Activated CD4-positive, alpha-beta T cell treated with anti-CD3 and anti-CD28 coated beads, Interleukin-2, Interleukin-4, amounts not matched to agents 100 ng/mL and 50 ng/mL, durations not matched to agents 16 hours and 8 hours (primary cell): ENCODE measurements around the gene HSPA12B.

Source experiments
- DNase-seq: peaks from one replicate; pipeline ENCODE4 v3.0.0-alpha.2; 2020; ENCODE audit warnings: low spot score

HSPA12B gene

GRCh38 chr20:3749087-3749688 is 16.7 kb downstream of the HSPA12B start:
- DNase-seq = no peak

DNA sequence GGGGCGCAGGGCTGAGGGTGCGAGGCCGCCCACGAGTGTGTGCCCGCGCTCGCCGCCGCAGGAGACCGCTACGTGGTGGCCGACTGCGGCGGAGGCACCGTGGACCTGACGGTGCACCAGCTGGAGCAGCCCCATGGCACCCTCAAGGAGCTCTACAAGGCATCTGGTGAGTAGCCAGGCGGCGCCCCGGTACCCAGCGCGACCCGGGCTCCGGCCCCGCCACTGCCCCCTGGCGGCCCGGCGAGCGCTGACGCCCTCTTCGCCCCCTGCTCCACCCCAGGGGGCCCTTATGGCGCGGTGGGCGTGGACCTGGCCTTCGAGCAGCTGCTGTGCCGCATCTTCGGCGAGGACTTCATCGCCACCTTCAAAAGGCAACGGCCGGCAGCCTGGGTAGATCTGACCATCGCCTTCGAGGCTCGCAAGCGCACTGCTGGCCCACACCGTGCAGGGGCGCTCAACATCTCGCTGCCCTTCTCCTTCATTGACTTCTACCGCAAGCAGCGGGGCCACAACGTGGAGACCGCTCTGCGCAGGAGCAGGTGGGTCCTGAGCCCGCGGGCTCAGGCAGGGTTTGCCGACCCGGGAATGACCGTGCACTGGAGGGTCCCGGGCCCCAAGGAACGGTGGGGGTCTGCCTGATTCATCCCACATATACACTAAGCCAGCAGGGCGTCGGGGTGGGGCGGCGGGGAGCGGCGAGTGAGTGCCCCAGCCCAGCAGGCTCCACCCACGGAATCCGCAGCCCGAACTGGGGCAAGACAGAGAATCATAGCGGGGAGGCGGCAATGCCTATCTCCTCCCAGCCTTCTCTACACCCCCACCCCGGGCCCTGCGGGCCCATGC is 17.4 kb downstream of the HSPA12B start:
- peak; percentile 38 for DNase-seq

DNA sequence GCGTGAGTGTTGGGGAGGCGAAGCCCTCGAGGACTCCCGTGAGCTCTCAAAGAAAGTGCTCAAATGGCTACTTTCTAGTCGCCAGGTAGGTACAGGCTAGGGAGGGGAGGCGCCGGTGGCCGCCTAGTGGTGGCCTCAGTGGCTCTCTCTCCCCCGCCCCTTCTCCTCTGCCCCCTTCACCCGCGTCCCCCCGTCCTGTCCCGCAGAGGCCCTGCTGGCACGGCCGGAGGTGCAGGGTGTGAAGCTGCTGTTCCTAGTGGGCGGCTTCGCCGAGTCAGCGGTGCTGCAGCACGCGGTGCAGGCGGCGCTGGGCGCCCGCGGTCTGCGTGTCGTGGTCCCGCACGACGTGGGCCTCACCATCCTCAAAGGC is 18.8 kb downstream of the HSPA12B start:
- DNase-seq = no peak

DNA sequence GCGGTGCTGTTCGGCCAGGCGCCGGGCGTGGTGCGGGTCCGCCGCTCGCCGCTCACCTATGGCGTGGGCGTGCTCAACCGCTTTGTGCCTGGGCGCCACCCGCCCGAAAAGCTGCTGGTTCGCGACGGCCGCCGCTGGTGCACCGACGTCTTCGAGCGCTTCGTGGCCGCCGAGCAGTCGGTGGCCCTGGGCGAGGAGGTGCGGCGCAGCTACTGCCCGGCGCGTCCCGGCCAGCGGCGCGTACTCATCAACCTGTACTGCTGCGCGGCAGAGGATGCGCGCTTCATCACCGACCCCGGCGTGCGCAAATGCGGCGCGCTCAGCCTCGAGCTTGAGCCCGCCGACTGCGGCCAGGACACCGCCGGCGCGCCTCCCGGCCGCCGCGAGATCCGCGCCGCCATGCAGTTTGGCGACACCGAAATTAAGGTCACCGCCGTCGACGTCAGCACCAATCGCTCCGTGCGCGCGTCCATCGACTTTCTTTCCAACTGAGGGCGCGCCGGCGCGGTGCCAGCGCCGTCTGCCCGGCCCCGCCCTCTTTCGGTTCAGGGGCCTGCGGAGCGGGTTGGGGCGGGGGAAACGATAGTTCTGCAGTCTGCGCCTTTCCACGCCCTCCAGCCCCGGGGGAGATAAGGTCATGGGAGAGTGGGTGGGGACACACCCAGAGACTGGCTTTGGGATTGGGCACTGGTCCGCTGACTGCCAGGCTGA is 19.3 kb downstream of the HSPA12B start:
- DNase-seq = peak; percentile 27

DNA sequence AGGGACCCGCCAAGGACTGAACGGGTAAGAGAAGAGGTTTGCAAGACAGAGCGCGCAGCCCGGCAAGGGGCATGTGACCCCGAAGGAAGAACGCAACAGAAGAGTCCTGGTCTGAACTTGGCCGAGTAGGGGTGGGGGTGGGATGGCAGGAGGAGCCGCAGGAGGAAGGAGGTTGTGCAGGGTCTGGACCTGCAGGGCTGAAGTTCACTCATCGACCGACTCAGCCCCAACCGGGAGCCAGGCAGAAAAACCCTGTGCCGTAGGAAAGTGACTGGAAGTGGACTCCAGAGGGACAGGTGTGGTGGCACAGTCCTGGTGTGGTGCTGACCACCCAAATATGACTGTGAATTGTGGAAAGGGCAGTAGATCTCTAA is 19.9 kb downstream of the HSPA12B start:
- no peak for DNase-seq

GRCh38 chr20:3753098-3753497 is 20.6 kb downstream of the HSPA12B start:
- DNase-seq = peak; percentile 49

GRCh38 chr20:3753501-3754275 is 21.2 kb downstream of the HSPA12B start:
- DNase-seq = no peak

DNA sequence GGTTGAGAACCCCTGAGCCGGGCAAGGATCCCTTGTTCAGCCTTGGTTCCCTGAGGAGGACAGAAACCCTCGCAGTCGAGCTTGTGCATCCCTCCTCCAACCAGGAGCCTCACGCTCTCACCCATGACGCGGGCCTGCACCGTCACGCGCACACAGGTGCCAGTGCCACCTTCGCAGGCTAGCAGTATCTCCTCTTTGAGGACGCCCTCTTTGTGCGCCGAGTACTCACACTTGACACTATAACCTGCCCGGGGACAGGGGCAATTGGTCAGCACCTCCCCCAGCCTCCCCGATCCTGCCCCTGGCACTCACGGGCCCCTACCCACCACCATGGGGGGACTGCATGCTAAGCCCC is 21.8 kb downstream of the HSPA12B start:
- no peak for DNase-seq

GRCh38 chr20:3755269-3755668 is 22.8 kb downstream of the HSPA12B start:
- DNase-seq = no peak

GRCh38 chr20:3755814-3756480 is 23.5 kb downstream of the HSPA12B start:
- DNase-seq = no peak

DNA sequence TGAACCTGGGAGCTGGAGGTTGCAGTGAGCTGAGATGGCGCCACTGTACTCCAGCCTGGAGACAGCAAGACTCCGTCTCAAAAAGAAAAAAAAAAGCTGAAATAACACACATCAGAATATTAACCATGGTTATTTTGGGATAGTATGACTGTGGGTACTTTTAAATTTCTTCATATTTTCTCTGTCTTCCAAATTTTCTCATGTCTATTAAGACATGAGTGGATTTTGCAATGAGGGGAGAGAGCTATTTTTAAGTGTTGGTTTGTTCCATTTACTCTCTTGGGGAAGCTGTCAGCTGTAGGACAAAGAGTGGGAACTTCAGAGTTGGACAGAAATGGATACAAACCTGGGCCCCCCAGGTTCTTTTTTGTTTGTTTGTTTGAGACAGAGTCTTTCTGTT is 24.8 kb downstream of the HSPA12B start:
- DNase-seq = no peak

GRCh38 chr20:3758566-3758965 is 26.1 kb downstream of the HSPA12B start:
- no peak for DNase-seq

- DNase-seq = no peak
Observed at GRCh38 chr20:3759316-3759823, 26.9 kb downstream of the HSPA12B start.

- DNase-seq = no peak
Observed at GRCh38 chr20:3759884-3760283, 27.4 kb downstream of the HSPA12B start.

DNA sequence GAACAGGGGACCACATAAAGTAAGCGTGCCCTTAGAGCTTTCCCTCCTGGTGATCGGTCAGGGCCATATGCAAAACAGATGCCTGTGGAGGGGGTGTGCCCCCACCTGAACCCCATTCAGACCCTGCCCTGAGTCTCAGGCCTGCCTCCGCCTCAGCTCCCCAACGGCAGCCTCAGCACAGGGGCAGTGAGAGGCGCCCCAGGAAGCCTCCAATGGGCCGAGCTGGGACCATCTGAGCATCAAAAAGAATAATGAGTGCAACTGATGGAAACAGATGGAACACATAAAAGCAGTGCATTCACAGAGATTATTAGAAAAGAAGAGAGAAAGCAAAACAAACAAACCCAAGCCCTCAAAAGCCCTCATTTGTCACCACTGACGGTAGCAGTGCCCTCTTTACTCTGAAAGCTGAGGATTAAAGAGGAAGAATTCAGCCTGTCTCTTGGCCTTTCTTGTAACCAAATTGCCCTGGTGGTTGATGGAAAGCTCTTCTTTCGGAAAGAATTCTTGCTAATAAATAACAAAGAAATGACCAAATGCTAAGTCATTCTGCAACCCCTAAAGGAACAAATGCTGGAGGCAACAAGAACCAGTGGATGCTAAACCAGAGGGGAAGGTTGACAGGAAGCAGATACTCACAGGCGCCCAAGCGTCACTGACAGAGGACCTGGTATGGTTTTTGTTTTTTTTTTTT is 28.3 kb downstream of the HSPA12B start:
- DNase-seq = no peak

- DNase-seq = no peak
Observed at GRCh38 chr20:3763671-3764601, 31.5 kb downstream of the HSPA12B start.

- DNase-seq = no peak
Observed at GRCh38 chr20:3764659-3765058, 32.2 kb downstream of the HSPA12B start.

GRCh38 chr20:3765171-3765882 is 32.8 kb downstream of the HSPA12B start:
- DNase-seq = no peak

- no peak for DNase-seq
Observed at GRCh38 chr20:3766422-3767109, 34.1 kb downstream of the HSPA12B start.
